ENCODE results near the gene NOC4L. TPM values are rescaled to one million over a fixed set of nuclear protein-coding genes. Genes with fewer than 3 reads are reported as not detected.

The NOC4L gene
- total and polyA plus RNA-seq, 2 donors (not counting 3 experiments of a cell fraction or from before 2014, with no cell fraction given) = 19.4 to 29.4 TPM

GRCh38 chr12:132114667-132115066 lies 29.6 kb upstream of the NOC4L start:
- TF ChIP-seq, protein P1, sequence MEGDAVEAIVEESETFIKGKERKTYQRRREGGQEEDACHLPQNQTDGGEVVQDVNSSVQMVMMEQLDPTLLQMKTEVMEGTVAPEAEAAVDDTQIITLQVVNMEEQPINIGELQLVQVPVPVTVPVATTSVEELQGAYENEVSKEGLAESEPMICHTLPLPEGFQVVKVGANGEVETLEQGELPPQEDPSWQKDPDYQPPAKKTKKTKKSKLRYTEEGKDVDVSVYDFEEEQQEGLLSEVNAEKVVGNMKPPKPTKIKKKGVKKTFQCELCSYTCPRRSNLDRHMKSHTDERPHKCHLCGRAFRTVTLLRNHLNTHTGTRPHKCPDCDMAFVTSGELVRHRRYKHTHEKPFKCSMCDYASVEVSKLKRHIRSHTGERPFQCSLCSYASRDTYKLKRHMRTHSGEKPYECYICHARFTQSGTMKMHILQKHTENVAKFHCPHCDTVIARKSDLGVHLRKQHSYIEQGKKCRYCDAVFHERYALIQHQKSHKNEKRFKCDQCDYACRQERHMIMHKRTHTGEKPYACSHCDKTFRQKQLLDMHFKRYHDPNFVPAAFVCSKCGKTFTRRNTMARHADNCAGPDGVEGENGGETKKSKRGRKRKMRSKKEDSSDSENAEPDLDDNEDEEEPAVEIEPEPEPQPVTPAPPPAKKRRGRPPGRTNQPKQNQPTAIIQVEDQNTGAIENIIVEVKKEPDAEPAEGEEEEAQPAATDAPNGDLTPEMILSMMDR (IDR thresholded peaks at IDR 0.05; ENCODE audit: extremely low read depth in 1 of 2, insufficient read depth in 1 of 2, low read depth in 1 of 2, low read length in 2 of 2) = no peak
- no peak for TF ChIP-seq EZH2 (IDR thresholded peaks at IDR 0.05; ENCODE audit: borderline replicate concordance, low read depth, low read length, severe bottlenecking)
- TF ChIP-seq JUN (IDR thresholded peaks at IDR 0.05; ENCODE audit: borderline replicate concordance, insufficient read depth, insufficient read length, low read depth) = no peak
- no TSS peak for BruUV-seq (replicated peaks)
- DNase-seq (ENCODE audit: low read depth, low spot score) = no peak
- no peak overlapping the region for H3K4me3 ChIP-seq (replicated peaks in 1 of 3; ENCODE audit: insufficient read depth in 1 of 3, low read depth in 1 of 3, low read length in 3 of 3)
- no peak overlapping the region for H3K27ac ChIP-seq (ENCODE audit: insufficient read depth, low read depth, low read length)
- no peaks in the 10 kb centered on the region for H3K4me1 ChIP-seq (ENCODE audit: control insufficient read depth, extremely low read depth, insufficient read depth, low read length)
- H3K27me3 ChIP-seq (ENCODE audit: control insufficient read depth in 2 of 2, insufficient read depth in 2 of 2, low read length in 2 of 2) = no peaks in the 10 kb centered on the region
- dilution Hi-C loops (cut with MboI; ENCODE audit: extremely low pct_ligation_motif_present, low sequenced_read_pairs) (no loop called here), intact Hi-C loops (cut with micrococcal nuclease) (no loop called here)
- CTCF ChIA-PET = interaction anchor here (1.3 kb wide), 1 partner anchor 500 kb away, joined by 3 read pairs; no protein-coding TSS in a partner anchor
- POLR2A ChIA-PET = no interaction called here
- H3K79me2 ChIP-seq (ENCODE audit: control insufficient read depth, insufficient read depth, low read length) = no peaks in the 10 kb centered on the region
- no peaks in the 10 kb centered on the region for H3K9me3 ChIP-seq (replicated peaks; ENCODE audit: control insufficient read depth, insufficient read depth, low read length)
- H3K9me1 ChIP-seq (replicated peaks; ENCODE audit: control insufficient read depth, extremely low read depth, insufficient read depth, low read length) = no peaks in the 10 kb centered on the region
- H3K36me3 ChIP-seq (ENCODE audit: control insufficient read depth in 2 of 2, extremely low read depth in 1 of 2, insufficient read depth in 2 of 2, low read length in 2 of 2) = peaks cover 0 to 22% of the 10 kb centered on the region in 2 experiments
- no peak overlapping the region for H3K4me2 ChIP-seq (ENCODE audit: insufficient read depth, low read length)
- no peak overlapping the region for H2AFZ ChIP-seq (ENCODE audit: low read depth, low read length)
- FAIRE-seq = no peak
- H3K9ac ChIP-seq (replicated peaks; ENCODE audit: extremely low read depth, insufficient read depth, low read length) = no peak overlapping the region
- no peaks in the 10 kb centered on the region for H4K20me1 ChIP-seq (replicated peaks; ENCODE audit: control insufficient read depth, extremely low read depth, insufficient read depth, low read length)

- Histone ChIP-seq H2AFZ (ENCODE audit: low read depth, low read length) (no peak overlapping the region), H3K27ac (ENCODE audit: insufficient read depth, low read depth, low read length) (no peak overlapping the region), H3K4me1 (ENCODE audit: control insufficient read depth, extremely low read depth, insufficient read depth, low read length) (no peaks in the 10 kb centered on the region), H3K36me3 (ENCODE audit: control insufficient read depth in 2 of 2, extremely low read depth in 1 of 2, insufficient read depth in 2 of 2, low read length in 2 of 2) (peaks cover 0 to 25% of the 10 kb centered on the region in 2 experiments), H3K9me1 (replicated peaks; ENCODE audit: control insufficient read depth, extremely low read depth, insufficient read depth, low read length) (no peaks in the 10 kb centered on the region), H3K27me3 (ENCODE audit: control insufficient read depth in 2 of 2, insufficient read depth in 2 of 2, low read length in 2 of 2) (no peaks in the 10 kb centered on the region), H3K4me3 (replicated peaks in 1 of 3; ENCODE audit: insufficient read depth in 1 of 3, low read depth in 1 of 3, low read length in 3 of 3) (no peak overlapping the region), H3K9me3 (replicated peaks; ENCODE audit: control insufficient read depth, insufficient read depth, low read length) (no peaks in the 10 kb centered on the region), H3K9ac (replicated peaks; ENCODE audit: extremely low read depth, insufficient read depth, low read length) (no peak overlapping the region), H3K79me2 (ENCODE audit: control insufficient read depth, insufficient read depth, low read length) (no peaks in the 10 kb centered on the region), H3K4me2 (ENCODE audit: insufficient read depth, low read length) (no peak overlapping the region), H4K20me1 (replicated peaks; ENCODE audit: control insufficient read depth, extremely low read depth, insufficient read depth, low read length) (no peaks in the 10 kb centered on the region)
- no peak for TF ChIP-seq JUN (IDR thresholded peaks at IDR 0.05; ENCODE audit: borderline replicate concordance, insufficient read depth, insufficient read length, low read depth)
- no peak for TF ChIP-seq GATA2 (IDR thresholded peaks at IDR 0.05; ENCODE audit: insufficient read depth, insufficient read length, low read depth, low read length)
- no peak for TF ChIP-seq MAX (IDR thresholded peaks at IDR 0.05; ENCODE audit: insufficient read depth, insufficient read length)
- DNase-seq (ENCODE audit: low read depth, low spot score) (no peak), FAIRE-seq (no peak)
- POLR2A ChIA-PET = no interaction called here
- CTCF ChIA-PET = no interaction called here
- dilution Hi-C loops (cut with MboI; ENCODE audit: extremely low pct_ligation_motif_present, low sequenced_read_pairs) (no loop called here), intact Hi-C loops (cut with micrococcal nuclease) (no loop called here)
- no TSS peak for BruUV-seq (replicated peaks)
These were observed 28.8 kb upstream of the NOC4L start for GRCh38 chr12:132115500-132115899.
